K562 (cell line): Measurements from ENCODE around the gene CXCL5. TPM values are rescaled to one million over a fixed set of nuclear protein-coding genes. Genes with fewer than 3 reads are reported as not detected.

Source experiments
- CXXC5 ChIP-seq: fragments of 250-450 bp; sonication (Bioruptor Pico); IDR thresholded peaks from 2 replicates; pipeline ENCODE4 v1.8.0; 2022; ENCODE audit warnings: inconsistent platforms, mild to moderate bottlenecking, moderate library complexity
- NBN ChIP-seq: fragments of 450-650 bp; IDR thresholded peaks from 2 replicates; pipeline ENCODE4 v1.6.1; 2016; ENCODE audit warnings: low read depth, mild to moderate bottlenecking
- NONO ChIP-seq, 2 experiments: fragments of 200-400 bp in 1 of 2; fragments of 450-650 bp in 1 of 2; formaldehyde crosslinking in 1 of 2; IDR thresholded peaks; 2 replicates each; pipeline ENCODE4 v1.6.1; 2017; ENCODE audit warnings: low read depth in 2 of 2, mild to moderate bottlenecking in 2 of 2, moderate library complexity in 2 of 2, low read length in 1 of 2
- NR2C2 ChIP-seq, 2 experiments: fragments of 200-800 bp in 1 of 2; sonication (Bioruptor generic) in 1 of 2; sonication (generic) in 1 of 2; formaldehyde crosslinking in 1 of 2; IDR thresholded peaks; 2 replicates each; pipeline versions ENCODE4 v1.6.1 to v1.8.0; 2016 to 2022; ENCODE audit warnings: mild to moderate bottlenecking in 1 of 2, missing compliant biosample characterization in 1 of 2, missing genetic modification characterization in 1 of 2, missing genetic modification reagents in 1 of 2
- POLR2A ChIP-seq: fragments of 450-650 bp; conservative IDR thresholded peaks from 2 replicates; pipeline ENCODE4 v1.6.1; 2016
- POLR2AphosphoS2 ChIP-seq: IDR thresholded peaks from 2 replicates; pipeline ENCODE4 v1.6.1; 2012; ENCODE audit warnings: low read length, improper control_type of control experiment
- POLR2AphosphoS5 ChIP-seq: IDR thresholded peaks from 2 replicates; pipeline ENCODE4 v1.6.1; 2011; ENCODE audit warnings: mild to moderate bottlenecking, low read depth, low read length, moderate library complexity; ENCODE audit not compliant: control insufficient read depth, insufficient read depth
- SMARCA5 ChIP-seq: fragments of 450-650 bp; IDR thresholded peaks from 2 replicates; pipeline ENCODE4 v1.6.1; 2016
- ZNF436 ChIP-seq: fragments of 250-450, 450-650 bp; sonication (Bioruptor Pico); formaldehyde crosslinking; IDR thresholded peaks from 2 replicates; pipeline ENCODE4 v1.7.0; 2020; ENCODE audit warnings: mild to moderate bottlenecking
- ZNF444 ChIP-seq: fragments of 250-450 bp; sonication (Bioruptor Pico); IDR thresholded peaks from 2 replicates; pipeline ENCODE4 v1.4.0; 2020; ENCODE audit warnings: mild to moderate bottlenecking, moderate library complexity
- ZNF717 ChIP-seq: fragments of 250-450 bp; sonication (Bioruptor Pico); IDR thresholded peaks from 2 replicates; pipeline ENCODE4 v1.5.0; 2021
- ZSCAN32 ChIP-seq: fragments of 450-650 bp; formaldehyde crosslinking; IDR thresholded peaks from 2 replicates; pipeline ENCODE4 v1.4.0; 2020; ENCODE audit warnings: mild to moderate bottlenecking, moderate library complexity
- polyA plus RNA-seq, 8 experiments: library from polyadenylated mRNA; depleted of rRNA in 4 of 8; stranded (reverse) in 5 of 8; unstranded in 3 of 8; fragments of >200 nt; fragmentation: Nextera tagmentation in 2 of 8; fragmentation: Illumina TruSeq in 1 of 8; extraction: Ambion mirVana in 2 of 8; extraction: Trizol in 1 of 8; gene quantifications; 2 replicates each; pipeline versions ENCODE4 v1.2.1 to v1.2.3, GENCODE V29; 2011 to 2014; ENCODE audit warnings: inconsistent platforms in 1 of 8, missing spikeins in 1 of 8
- total RNA-seq, 7 experiments: library from RNA; depleted of rRNA in 6 of 7; stranded (reverse); fragments of >200 nt in 6 of 7; fragmentation: Illumina TruSeq in 2 of 7; extraction: Trizol in 2 of 7; gene quantifications; 2 replicates each; pipeline versions ENCODE4 v1.2.1 to v1.2.3, GENCODE V29; 2011 to 2021; ENCODE audit warnings: low replicate concordance in 1 of 7
- TF ChIP-seq, protein P1 (sequence below): fragments of 450-650 bp; IDR thresholded peaks from 2 replicates; pipeline ENCODE4 v1.6.1; 2018; ENCODE audit not compliant: partially characterized antibody
- TF ChIP-seq, protein P2 (sequence below): fragments of 250-450 bp; sonication (Bioruptor Pico); IDR thresholded peaks from 2 replicates; pipeline ENCODE4 v1.6.1; 2021; ENCODE audit warnings: mild to moderate bottlenecking

The CXCL5 gene
- total and polyA plus RNA-seq, 9 of the 15 experiments (the other 6 are each of a cell fraction or from before 2014, with no cell fraction given) = not detected

DNA sequence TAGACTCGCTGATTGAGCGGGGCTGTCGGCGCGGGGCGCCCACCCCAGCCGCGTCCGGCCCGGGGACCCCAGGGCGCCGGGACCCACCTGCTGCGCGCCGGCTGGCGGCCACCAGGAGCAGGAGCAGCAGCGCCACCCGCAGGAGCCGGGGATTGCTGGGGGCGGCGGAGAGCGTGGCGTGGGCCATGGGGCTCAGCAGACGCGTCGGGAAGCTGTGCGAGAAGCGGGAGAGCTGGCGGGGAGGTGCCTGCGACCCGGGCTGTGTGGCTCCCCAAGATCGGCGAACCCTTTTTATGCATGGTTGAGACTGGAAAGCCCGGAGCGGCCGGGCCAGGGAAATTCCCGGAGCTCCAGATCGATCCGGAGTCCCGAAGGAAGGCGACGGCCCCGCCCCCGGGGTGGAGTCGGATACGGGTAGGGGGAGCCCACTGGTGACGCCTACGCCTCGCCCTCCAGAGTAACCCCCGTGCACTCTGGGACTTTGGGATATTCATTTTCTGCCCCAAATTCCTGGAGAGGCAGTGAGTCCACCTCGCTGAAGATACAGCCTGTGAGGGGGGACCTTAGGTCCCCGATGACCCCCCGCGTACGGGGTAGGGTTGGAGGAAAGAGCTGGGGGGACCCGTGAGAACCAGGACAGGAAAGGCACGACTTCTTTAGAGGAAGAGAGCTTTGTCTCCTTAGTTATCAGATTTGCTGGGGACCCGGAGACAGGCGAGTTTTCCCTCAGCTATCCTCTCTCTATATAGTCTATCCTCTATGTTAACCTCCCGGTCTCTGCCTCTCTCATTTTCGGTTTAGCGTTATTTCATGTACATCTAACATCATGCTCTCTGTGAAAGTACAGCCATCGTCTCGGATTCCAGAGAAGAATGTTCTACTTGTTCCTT lies 40.2 kb upstream of the CXCL5 start, which contains the start of gene CXCL3 (continued):
- TF ChIP-seq ZNF436 (CRISPR knock-in tag) (no peak), ZNF717 (CRISPR knock-in tag) (0 out of 2 replicates have a peak, but pooled peaks have one; percentile 55), NR2C2 (CRISPR knock-in tag; IDR thresholded peaks at IDR 0.05) (no peak), NR2C2 (tag; IDR thresholded peaks at IDR 0.05) (0 out of 2 replicates have a peak, but pooled peaks have one; percentile 10), CXXC5 (peak; percentile 83), ZSCAN32 (no peak), SMARCA5 (no peak), NONO (IDR thresholded peaks at IDR 0.05; ENCODE audit: low read depth in 2 of 2, low read length in 1 of 2) (peak in 1 of 2 experiments; percentile 23; a peak in 1 of 4 replicates), POLR2AphosphoS2 (peak; percentile 66; the same call in 1 of the 2 replicates), POLR2A (peak; percentile 84), POLR2AphosphoS5 (peak; percentile 59), ZNF444 (CRISPR knock-in tag) (no peak), NBN (peak; percentile 55; the same call in 1 of the 2 replicates)
- TF ChIP-seq, protein P1, sequence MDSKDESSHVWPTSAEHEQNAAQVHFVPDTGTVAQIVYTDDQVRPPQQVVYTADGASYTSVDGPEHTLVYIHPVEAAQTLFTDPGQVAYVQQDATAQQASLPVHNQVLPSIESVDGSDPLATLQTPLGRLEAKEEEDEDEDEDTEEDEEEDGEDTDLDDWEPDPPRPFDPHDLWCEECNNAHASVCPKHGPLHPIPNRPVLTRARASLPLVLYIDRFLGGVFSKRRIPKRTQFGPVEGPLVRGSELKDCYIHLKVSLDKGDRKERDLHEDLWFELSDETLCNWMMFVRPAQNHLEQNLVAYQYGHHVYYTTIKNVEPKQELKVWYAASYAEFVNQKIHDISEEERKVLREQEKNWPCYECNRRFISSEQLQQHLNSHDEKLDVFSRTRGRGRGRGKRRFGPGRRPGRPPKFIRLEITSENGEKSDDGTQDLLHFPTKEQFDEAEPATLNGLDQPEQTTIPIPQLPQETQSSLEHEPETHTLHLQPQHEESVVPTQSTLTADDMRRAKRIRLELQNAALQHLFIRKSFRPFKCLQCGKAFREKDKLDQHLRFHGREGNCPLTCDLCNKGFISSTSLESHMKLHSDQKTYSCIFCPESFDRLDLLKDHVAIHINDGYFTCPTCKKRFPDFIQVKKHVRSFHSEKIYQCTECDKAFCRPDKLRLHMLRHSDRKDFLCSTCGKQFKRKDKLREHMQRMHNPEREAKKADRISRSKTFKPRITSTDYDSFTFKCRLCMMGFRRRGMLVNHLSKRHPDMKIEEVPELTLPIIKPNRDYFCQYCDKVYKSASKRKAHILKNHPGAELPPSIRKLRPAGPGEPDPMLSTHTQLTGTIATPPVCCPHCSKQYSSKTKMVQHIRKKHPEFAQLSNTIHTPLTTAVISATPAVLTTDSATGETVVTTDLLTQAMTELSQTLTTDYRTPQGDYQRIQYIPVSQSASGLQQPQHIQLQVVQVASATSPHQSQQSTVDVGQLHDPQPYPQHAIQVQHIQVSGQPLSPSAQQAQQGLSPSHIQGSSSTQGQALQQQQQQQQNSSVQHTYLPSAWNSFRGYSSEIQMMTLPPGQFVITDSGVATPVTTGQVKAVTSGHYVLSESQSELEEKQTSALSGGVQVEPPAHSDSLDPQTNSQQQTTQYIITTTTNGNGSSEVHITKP = peak; percentile 61
- TF ChIP-seq, protein P2, sequence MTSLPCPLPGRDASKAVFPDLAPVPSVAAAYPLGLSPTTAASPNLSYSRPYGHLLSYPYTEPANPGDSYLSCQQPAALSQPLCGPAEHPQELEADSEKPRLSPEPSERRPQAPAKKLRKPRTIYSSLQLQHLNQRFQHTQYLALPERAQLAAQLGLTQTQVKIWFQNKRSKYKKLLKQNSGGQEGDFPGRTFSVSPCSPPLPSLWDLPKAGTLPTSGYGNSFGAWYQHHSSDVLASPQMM (CRISPR knock-in tag) = no peak
